ENCODE measurements around the gene SPON1.
"Not testable (repeated sequence)": the region's sequence is repeated elsewhere in the genome, so short reads cannot be mapped to it uniquely, and the experiment has no call there.

The SPON1 gene

DNA sequence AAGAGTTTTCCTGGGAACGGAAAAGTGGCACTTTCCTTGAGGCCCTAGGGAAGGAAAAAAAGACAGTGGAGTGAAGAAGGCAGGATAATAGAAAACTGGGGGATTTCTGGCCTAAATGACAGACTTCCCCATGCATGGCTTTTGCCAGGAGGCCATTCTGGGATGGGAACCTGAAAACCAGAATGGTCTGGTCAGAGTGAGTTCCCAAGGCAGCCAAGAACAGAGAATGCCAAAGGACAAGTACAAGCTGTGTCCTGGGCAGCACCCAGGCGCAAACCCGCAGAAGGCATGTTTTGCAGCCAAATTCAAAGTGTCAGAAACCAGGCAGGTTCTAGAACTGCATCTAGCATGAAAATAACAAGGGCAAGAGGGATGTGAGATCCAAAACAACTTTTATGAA, 162.4 kb downstream of the SPON1 start:
- no peak for DNase-seq (ENCODE audit: low spot score)

GRCh38 chr11:14125529-14125928, 163.0 kb downstream of the SPON1 start:
- DNase-seq (ENCODE audit: low spot score): no peak

DNA sequence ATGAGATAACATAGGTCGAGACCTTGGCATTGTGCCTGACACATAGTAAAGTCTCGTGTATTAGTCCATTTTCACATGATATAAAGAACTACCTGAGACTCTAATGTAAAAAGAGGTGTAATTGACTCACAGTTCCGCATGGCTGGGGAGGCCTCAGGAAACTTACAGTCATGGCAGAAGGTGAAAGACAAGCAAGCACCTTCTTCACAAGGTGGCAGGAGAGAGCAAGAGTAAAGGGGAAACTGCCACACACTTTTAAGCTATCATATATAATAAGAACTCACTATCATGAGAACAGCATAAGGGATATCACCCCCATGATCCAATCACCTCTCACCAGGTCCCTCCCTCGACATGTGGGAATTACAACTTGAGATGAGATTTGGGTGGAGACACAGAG, 165.2 kb downstream of the SPON1 start:
- DNase-seq (ENCODE audit: low spot score): no peak

- peak; percentile 13 for DNase-seq (ENCODE audit: low spot score)
These were observed 169.8 kb downstream of the SPON1 start for GRCh38 chr11:14132312-14132711.

- DNase-seq (ENCODE audit: low spot score): no peak
These were observed 170.9 kb downstream of the SPON1 start for GRCh38 chr11:14133381-14133780.

GRCh38 chr11:14136561-14136960, 174.0 kb downstream of the SPON1 start:
- no peak for DNase-seq (ENCODE audit: low spot score)

DNA sequence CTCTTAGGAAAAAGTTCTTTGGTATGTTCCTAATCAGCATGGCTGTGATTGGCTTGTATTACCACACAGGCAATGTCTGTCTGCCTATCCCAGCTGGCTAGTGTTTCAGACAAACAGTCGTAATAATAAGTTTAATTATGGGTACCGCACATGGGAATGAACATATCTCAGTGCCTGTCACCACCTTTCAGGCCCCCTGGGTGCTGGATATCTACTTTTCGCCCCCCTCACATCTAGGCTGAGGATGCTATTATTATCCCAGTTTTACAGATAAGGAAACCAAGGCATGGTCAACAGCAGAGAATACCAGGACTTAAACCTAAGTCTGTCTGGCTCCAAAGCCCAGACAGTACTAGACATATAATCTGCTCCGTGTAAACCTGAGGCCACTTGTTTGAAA, 174.8 kb downstream of the SPON1 start:
- no peak for DNase-seq (ENCODE audit: low spot score)

DNA sequence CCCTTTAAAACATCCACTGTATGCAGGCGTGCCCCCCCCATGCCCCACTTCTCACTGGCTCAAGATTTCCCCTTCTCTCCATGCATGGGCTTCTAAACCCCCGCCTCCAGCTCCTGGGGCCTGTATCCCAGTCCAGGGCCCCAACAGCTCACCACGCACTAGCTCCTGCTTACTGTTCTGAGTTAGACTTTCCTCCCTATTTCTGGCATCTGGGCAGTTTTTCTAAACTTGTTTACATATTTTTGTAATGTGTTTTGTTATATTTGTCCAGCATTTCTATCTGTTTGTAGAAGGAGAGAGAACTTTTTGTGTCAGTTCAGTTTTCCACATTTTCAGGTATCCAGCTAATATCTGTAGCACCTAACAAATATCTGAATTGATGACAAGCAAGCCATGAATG, 178.5 kb downstream of the SPON1 start:
- no peak for DNase-seq (ENCODE audit: low spot score)

- no peak for DNase-seq (ENCODE audit: low spot score)
These were observed 179.2 kb downstream of the SPON1 start for GRCh38 chr11:14141676-14142075.

DNA sequence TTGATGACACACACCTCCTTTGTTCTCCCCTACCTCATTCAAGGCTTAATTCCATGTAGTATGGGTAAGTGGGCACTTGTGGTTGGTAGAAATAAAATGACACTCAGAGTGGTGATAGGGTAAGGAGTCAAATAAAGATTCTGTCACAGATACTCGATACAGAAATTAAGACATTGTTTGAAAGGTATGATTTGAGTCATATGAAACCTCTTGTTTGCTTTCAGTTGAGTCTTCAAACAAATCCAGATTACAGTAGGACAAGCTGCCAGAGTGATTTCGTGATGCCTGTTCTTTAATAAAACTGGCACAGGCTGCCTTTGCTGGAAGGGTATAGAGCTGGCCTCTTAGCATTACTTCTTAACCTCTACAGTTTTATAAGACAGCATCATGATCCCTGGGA, 182.4 kb downstream of the SPON1 start:
- DNase-seq (ENCODE audit: low spot score): no peak

DNA sequence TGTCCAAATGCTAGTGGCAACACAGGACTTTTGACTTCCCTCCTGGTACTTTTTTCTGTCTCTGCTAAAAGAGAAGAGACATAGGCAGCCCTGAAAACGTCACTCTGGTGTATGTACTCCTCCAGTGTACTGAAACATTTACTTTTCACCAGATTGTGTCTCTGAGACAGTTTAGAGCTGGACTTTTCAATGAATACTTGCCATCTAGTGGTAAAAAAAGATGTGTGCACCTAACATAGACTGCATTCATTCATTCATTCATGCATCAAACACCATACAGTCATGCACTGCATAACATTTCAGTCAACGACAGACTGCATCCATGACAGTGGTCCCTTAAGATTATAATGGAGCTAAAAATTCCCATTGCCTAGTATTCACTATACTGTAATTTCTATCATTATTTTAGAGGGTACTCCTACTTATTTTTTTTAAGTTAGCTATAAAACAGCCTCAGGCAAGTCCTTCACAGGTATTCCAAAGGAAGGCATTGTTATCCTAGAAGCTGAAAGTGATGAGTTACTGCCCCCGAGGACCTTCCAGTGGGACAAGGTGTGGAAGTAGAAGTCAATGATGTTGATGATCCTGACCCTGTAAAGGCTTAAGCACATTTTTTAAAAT, 186.2 kb downstream of the SPON1 start:
- peak; percentile 29 for DNase-seq (ENCODE audit: low spot score)

DNA sequence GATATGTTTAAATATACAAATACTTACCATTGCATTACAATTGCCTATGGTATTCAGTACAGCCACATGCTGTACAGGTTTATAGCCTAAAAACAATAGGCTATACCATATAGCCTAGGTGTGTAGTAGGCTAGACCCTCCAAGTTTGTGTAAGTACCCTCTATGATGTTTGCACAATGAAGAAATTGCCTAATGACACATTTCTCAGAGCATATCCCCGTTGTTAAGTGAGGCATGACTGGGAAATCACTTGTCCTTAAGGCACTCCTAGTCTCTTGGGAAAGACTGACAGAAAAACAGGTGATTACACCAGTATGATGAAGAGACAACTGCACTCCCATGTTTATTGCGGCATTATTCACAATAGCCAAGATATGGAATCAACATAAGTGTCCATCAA, 187.2 kb downstream of the SPON1 start:
- no peak for DNase-seq (ENCODE audit: low spot score)

- no peak for DNase-seq (ENCODE audit: low spot score)
These were observed 188.4 kb downstream of the SPON1 start for GRCh38 chr11:14150878-14151277.

GRCh38 chr11:14154103-14154502, 191.6 kb downstream of the SPON1 start:
- not testable (repeated sequence) for DNase-seq (ENCODE audit: low spot score)

GRCh38 chr11:14158393-14158792, 195.9 kb downstream of the SPON1 start:
- no peak for DNase-seq (ENCODE audit: low spot score)

- no peak for DNase-seq (ENCODE audit: low spot score)
These were observed 201.1 kb downstream of the SPON1 start for GRCh38 chr11:14163576-14163975.

DNA sequence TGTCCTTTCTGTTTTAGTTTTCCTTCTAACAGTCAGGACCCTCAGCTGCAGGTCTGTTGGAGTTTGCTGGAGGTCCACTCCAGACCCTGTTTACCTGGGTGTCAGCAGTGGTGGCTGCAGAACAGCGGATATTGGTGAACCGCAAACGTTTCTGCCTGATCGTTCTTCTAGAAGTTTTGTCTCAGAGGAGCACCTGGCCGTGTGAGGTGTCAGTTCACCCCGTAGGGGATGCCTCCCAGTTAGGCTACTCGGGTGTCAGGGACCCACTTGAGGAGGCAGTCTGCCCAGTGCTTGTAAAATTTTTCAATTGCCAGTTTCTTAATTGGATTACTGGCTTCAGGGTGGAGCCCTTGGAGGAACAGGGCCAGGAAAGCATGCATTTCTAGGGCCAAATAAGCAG, 211.2 kb downstream of the SPON1 start:
- DNase-seq (ENCODE audit: low spot score): not testable (repeated sequence)

- peak; percentile 13 for DNase-seq (ENCODE audit: low spot score)
These were observed 216.7 kb downstream of the SPON1 start for GRCh38 chr11:14179116-14179820.

- DNase-seq (ENCODE audit: low spot score): no peak
These were observed 218.6 kb downstream of the SPON1 start for GRCh38 chr11:14181121-14181520.

- no peak for DNase-seq (ENCODE audit: low spot score)
These were observed 220.4 kb downstream of the SPON1 start for GRCh38 chr11:14182833-14183364.

- no peak for DNase-seq (ENCODE audit: low spot score)
These were observed 221.8 kb downstream of the SPON1 start for GRCh38 chr11:14184028-14184940.

DNA sequence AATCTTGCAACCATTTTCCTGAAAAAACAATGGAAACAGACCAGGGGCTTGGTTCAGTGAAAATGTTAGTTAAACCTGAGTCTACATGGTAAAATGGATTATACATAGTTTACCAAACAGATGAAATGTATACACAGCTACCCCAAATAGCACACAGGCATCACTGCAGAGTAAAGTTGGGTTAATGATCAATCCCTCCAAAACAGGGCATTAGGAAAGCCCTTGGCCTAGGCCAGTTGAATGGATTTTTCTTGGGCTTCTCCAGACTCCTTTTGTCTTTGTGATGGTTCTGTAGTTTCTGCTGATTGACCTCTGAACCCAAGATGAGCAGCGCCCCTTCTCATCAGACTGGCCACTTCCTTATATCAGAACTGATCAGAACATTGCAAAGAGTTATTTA, 222.9 kb downstream of the SPON1 start:
- DNase-seq (ENCODE audit: low spot score): no peak
